GM12878 (cell line): Measurements from ENCODE around the gene GRHL1.

Experiments
- ATF3 ChIP-seq: IDR thresholded peaks from 2 replicates; pipeline ENCODE4 v1.6.1; 2011; ENCODE audit warnings: low read depth, mild to moderate bottlenecking, low read length, moderate library complexity, borderline replicate concordance; ENCODE audit errors: extremely low read depth
- CTCF ChIP-seq, 3 experiments: IDR thresholded peaks in 2 of 3; conservative IDR thresholded peaks in 1 of 3; 2 replicates each; pipeline ENCODE4 v1.5.1; 2011; ENCODE audit warnings: low read depth in 3 of 3, low read length in 3 of 3, mild to moderate bottlenecking in 3 of 3, control low read depth in 2 of 3, moderate library complexity in 2 of 3, inconsistent platforms in 1 of 3, mixed read lengths in 1 of 3; ENCODE audit not compliant: control insufficient read depth in 2 of 3, insufficient read depth in 1 of 3; ENCODE audit errors: extremely low read depth in 1 of 3
- EP300 ChIP-seq, 2 experiments: fragments of 150-350 bp in 1 of 2; IDR thresholded peaks; 2 replicates each; pipeline ENCODE4 v1.6.1; 2011 to 2012; ENCODE audit warnings: low read depth in 2 of 2, low read length in 2 of 2, borderline replicate concordance in 1 of 2, improper control_type of control experiment in 1 of 2, inconsistent platforms in 1 of 2; ENCODE audit not compliant: control insufficient read depth in 1 of 2
- MXI1 ChIP-seq: fragments of 150-350 bp; IDR thresholded peaks from 2 replicates; pipeline ENCODE4 v1.6.1; 2011; ENCODE audit warnings: low read depth, mild to moderate bottlenecking, inconsistent platforms, low read length, improper control_type of control experiment
- NFIC ChIP-seq: IDR thresholded peaks from 2 replicates; pipeline ENCODE4 v1.6.1; 2012; ENCODE audit warnings: low read depth, mild to moderate bottlenecking, inconsistent platforms, low read length, moderate library complexity
- PBX3 ChIP-seq: IDR thresholded peaks from 2 replicates; pipeline ENCODE4 v1.6.1; 2011; ENCODE audit warnings: mild to moderate bottlenecking, low read depth, low read length, moderate library complexity; ENCODE audit not compliant: insufficient replicate concordance
- POLR2AphosphoS5 ChIP-seq: IDR thresholded peaks from 2 replicates; pipeline ENCODE4 v1.6.1; 2011; ENCODE audit warnings: mild to moderate bottlenecking, low read length, inconsistent platforms
- SIX5 ChIP-seq: IDR thresholded peaks from 2 replicates; pipeline ENCODE4 v1.6.1; 2011; ENCODE audit warnings: mild to moderate bottlenecking, low read depth, low read length, moderate library complexity; ENCODE audit not compliant: severe bottlenecking
- ZNF274 ChIP-seq: IDR thresholded peaks from one replicate; pipeline ENCODE4 v1.8.0; 2011; ENCODE audit not compliant: insufficient read length, insufficient read depth

GRCh38 chr2:9958057-9958456 is 6.6 kb downstream of the GRHL1 start:
- TF ChIP-seq PBX3, result no peak
- no peak for TF ChIP-seq POLR2AphosphoS5
- TF ChIP-seq ATF3, result no peak
- no peak for TF ChIP-seq CTCF (IDR thresholded peaks at IDR 0.05 in 2 of 3, conservative IDR thresholded peaks at IDR 0.05 in 1 of 3; ENCODE audit: control insufficient read depth in 2 of 3, extremely low read depth in 1 of 3, insufficient read depth in 1 of 3, low read depth in 3 of 3, low read length in 3 of 3)
- no peak for TF ChIP-seq SIX5
- TF ChIP-seq EP300 (IDR thresholded peaks at IDR 0.05; ENCODE audit: borderline replicate concordance in 1 of 2, control insufficient read depth in 1 of 2, low read depth in 2 of 2, low read length in 2 of 2), result no peak
- no peak for TF ChIP-seq ZNF274
- no peak for TF ChIP-seq MXI1
- TF ChIP-seq NFIC, result no peak
